Measurements from ENCODE around the gene MRPS27.
"Not testable (repeated sequence)": the region's sequence is repeated elsewhere in the genome, so short reads cannot be mapped to it uniquely, and the experiment has no call there.

MRPS27 gene

DNA sequence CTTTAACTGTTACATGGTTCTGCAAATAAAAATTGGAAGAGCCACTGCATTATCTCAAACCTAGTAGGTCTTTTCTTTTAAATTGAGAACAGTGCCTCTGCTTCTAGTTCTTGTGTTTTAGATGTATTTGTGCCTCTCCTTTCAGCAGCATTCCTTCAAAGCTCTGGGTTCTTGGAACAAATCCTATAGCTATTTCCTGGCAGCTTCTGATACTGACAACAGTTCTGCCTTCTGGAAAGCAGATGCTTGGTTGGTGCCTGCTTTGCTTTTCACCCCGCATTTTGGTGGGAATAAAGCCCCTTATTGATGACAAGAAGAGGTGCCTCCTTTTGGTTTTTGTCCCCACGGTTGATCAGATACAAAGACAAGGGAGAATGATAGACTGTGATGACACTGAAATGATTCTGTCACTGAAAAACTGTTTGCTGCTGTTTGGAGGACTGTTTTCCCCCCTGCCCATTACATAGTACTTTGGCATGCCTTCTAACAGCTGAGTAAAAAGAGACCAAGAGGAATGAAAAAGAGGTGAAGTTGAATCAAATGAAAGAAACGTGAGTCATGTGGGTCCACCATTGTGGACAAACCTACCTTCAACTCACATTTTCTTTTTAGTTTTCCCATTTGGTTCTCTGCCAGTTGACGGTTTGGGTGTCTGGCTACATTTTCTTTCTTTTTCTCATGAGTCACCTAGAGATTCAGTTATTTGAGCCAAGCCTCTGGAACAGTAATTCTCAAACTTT lies 5.7 kb upstream of the MRPS27 start:
- FAIRE-seq: no peak

DNA sequence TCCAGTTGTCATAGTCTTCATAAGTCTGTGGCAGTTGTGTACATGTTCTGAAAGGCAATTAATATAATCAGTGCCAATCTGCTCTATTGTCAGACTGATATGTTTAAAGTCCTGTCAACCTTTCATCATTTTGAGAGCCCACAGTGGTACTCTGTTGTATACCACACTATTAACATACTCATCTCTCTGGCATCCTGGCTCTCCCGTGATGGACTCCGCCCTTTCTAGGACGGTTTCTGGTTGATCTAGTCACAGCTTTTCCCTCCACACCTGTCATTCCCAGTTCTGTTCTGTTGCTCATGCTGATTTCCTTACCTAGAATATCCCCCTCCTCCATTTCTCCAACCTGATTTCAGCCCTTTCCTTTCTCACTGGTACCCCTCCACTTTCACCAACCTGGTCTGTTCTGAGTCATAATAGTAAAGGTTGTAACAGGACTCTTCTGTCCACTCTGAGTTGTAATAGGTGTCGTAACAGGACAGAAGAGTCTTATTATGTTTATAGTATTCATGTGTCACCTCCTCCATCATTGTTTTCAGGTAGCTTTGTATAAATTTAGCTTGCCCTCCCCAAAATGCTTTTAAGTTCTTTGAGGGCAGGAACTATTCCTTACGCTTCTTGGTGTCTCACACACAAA lies 4.3 kb upstream of the MRPS27 start:
- no peak for FAIRE-seq

DNA sequence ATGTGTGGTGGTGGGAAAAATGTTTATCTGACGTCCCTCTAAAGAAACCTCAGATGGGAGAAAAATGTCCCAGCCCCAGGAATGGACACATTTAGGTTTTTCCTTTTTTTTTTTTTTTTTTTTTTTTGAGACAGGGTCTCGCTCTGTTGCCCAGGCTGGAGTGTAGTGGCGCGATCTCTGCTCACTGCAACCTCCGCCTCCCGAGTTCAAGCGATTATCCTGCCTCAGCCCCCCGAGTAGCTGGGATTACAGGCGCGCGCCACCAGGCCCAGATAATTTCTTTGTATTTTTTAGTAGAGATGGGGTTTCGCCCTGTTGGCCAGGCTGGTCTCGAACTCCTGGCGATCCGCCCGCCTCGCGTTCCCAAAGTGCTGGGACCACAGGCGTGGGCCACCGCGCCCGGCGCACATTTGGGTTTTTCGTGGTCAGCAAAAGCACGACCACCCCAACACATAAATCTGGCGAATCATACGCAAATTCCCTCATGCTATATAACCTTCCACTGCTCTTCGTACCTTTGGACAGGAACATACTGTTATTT lies 535 bp downstream of the MRPS27 start:
- not testable (repeated sequence) for FAIRE-seq

DNA sequence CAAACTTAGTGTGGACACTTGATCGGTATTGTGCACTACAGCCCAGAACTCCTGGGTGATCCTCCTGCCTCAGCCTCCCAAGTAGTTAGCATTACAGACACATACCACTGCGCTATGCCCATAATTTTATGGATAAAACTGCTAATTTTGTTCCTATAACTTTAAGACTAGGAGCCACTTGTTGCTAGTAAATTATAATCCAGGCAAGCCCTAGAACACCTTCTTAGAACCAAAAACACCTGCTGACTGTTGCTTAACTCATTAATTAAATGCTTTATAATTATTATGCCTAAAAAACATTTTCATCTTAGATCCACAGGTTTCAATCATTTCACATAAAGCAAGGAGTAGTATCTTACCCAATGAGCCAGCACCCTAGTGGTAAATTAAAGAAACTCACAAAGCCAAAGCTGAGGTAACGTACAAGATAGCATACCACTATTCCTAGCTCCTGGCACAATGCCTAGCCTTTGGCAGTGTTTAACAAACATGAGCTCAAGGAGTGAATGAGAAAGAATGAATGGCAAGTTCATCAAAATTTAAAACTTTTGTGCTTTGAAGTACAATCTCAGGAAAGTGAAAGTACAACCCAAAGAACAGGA lies 5.4 kb downstream of the MRPS27 start:
- FAIRE-seq: no peak

DNA sequence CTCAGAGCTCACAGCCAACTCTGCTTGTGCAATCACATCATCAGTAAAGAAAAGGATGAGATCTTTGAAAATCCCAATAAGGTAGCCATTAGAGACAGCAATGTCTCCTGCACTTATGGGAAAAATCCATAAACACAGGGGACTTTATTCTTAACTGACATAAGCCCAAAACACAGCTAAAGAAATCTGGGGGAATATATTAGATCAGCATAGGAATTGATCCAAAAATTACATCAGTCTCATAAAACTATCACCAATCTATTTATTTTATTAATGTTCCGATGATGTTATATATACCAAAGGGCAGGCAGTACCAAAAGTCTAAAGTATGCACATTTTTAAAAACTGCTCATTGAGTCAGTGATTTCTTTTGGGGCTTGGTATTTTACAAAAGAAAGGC lies 6.9 kb downstream of the MRPS27 start:
- no peak for FAIRE-seq

DNA sequence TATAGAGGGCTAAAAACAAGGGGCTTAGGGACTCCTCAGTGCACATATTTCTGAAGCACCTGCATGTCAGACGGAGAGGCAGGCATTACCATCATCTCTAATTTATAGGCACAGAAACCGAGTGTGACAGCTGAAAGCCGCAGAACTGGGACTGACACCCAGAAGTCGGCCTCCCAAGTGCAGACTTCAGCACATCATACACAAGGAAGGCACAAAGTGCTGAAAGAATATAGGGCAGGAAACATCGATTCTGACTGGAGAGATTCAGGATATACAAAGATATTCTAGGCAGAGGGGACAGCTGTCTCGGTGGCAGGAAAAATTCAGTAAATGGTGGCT lies 11.2 kb downstream of the MRPS27 start:
- no peak for FAIRE-seq

DNA sequence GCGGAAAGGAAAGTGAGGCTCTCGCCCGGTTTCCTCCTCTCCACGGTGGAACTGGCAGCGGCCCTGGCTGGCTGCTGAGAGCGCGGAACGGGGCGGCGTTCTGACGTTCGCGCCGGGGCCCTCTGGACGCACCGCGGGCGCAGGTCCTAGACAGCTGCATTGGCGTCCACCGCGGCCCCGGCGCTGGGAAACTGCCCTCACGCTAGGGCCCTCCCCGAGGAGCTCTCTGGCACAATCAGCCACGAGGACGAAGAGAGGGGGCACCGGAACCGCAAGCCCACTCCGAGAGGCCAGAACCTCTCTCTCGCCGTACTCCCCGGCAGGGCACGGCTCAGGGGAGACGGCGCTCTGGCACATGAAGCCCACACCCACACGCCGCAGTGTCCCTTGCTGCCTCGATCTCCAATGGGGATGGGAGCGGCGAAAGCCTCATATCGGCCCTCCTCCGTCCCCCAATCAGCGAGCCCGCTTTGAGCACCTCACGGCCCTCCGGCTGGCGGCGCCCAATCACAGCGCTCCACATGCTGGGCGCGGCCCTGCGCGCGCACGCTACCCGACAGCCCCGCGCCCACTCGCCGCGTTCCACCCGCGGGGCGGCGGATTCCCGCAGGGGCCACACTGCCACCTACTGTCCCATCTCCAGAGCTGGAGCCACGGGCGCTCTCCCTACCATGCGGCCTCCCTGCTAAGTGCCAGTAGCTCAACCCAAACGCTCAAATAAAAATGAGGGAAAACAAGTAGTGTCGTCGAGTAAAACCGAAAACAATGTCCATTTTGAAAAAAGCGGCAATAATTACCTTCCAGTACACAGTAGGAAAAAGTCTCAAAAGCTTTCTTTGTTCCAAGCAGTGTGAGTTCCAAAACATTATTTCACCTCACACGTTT lies 11.8 kb downstream of the MRPS27 start:
- FAIRE-seq: no peak

DNA sequence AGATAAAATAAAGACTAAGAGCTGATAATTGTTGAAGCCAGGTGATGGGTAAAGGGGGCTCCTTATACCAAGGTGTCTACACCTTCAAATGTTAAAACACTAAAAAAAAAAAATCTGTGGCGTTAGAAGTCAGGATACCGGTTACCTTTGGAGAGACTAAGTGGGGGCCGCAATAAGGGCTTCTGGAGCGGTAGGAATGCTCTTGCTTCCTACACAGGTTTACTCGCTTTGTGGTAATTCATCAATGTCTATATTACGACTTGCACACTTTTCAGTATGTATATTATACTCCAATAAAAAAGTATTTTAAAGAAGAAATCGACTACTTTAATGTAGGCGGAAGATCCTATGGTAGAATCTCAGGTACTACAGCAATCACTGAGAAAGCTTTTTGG lies 12.5 kb downstream of the MRPS27 start:
- FAIRE-seq: no peak

DNA sequence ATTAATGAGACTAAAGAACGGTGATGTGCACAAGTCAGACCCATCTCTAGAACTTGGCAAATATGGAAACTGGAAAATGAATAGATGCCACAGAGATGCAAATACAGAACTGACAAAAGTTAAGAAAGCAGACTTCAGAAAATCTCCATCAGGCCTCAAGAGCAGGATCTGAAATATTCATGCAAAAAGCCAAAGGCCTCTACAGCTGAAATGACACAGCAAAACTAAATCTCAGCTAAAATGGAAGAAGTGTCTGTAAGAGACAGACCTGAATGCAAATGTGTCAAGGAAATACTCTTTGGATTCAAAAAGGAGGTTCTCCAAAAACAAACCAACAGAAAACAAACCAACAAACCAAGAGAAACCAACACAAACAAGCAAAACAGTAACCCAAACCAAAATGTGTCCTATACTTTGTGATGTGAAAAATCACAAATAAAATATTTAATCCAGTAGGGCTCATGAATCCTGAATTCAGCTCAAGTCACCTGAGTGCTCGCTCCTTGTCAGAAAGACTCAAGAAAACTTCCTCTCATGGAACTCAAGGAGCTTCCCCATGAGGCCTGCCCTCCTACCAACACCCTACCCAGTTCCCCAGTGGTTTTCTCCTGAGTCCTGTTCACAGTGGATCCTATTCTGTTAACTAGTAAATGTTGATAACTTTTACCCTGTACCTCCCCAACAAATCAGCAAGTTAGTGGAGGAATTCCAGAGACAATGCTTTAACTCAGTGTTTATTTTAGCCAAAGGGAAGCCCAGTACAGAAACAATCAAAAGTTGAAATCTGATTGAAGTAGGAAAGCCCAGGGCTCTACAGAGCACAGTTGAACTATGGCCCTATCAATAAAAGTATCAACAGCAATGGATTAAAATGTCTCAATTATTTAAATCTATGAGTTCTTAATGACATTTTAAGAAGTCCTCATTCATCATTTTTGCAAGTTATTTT lies 14.6 kb downstream of the MRPS27 start:
- no peak for FAIRE-seq

DNA sequence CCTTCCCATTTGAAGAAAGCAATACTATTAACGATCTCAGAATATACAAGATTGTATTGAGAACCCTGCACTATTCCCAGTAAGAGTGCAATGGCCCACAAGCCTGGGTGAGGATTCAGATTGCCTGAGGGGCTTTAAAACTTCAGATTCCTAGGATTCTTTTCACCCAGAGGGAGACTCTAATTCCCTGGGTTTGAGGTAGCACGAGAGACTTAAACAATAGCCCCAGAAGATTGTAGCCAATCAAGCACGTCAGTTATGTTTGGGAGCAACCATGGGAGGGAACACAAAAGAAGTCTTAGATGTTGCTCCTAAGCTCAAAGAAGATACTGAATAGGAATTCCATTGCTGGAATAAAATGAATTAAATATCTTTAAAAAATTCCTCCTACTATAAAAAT lies 17.9 kb downstream of the MRPS27 start:
- no peak for FAIRE-seq

DNA sequence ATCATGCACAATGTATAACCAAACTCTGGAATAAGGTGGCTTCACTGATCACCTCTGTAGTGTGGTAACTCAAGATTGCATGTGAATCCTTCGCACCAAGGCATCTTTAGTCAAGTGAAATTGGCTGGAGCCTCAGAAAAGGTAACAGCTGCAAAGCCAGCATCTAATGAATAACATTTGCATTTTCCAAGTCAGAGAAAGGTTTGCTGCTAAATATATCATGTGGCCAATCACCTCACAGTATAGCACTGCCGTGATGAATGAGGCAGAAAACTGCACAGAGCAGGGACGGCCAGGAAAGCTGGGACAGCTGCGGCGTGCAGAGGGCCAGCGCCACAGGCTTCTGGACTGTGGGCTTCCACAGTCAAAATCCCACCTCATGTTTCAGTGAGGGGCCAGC lies 18.5 kb downstream of the MRPS27 start:
- FAIRE-seq: no peak

DNA sequence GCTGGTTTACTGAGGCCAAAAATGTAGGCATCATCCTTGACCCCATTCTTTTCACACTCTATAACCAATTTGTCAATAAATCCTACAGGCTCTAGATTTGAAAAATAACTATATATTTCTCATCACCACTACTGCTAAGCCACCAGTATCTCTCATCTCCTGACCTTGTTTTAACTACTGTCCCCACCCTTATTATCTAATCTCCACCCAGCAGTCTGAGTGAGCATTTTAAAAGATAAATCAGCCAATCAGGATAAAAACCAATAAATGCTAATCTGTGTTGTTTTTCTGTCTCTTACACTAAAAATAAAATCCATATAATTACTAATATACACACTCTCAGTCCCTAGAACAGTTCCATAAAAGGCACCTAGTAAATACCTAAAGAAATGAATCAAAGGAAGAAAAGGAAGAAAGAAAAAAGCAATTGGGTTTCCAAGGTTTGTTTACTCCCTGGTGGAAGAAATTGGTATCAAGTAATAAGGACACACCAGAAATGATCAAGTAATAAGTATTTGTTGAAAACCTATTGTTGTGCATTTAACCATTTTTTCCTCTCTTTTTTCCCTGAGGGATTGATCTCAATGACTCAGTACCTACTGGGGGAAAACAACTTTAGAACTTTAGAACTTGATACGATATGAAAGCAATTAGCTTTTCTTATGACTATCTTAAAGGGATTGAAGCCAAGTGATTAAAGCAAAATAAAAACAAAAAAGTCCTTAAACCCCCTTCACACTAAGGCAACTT lies 19.3 kb downstream of the MRPS27 start:
- no peak for FAIRE-seq

DNA sequence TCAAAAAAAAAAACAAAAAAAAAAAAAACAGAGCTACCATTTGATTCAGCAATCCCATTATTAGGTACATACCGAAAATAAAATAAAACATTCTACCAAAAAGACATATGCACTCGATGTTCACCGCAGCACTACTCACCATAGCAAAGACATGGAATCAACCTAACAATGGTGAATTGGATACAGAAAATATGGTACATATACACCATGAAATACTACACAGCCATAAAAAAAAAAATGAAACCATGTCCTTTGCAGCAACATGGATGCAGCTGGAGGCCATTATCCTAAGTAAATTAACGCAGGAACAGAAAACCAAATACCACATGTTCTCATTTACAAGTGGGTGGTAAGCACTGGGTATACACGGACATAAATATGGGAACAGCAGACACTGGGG lies 21.3 kb downstream of the MRPS27 start:
- FAIRE-seq: no peak

DNA sequence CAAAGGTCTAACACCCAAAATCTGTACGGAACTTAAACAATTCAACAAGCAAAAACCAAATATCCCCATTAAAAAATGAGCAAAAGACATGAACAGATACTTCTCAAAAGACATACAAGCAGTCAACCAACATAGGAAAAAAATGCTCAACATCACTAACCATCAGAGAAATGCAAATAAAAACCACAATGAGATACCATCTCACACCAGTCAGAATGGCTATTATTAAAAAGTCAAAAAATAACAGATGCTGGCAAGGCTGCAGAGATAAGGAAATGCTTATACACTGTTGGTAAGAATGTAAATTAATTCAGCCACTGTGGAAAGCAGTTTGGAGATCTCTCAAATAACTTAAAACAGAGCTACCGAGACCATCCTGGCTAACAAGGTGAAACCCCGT lies 21.9 kb downstream of the MRPS27 start:
- FAIRE-seq: not testable (repeated sequence)

DNA sequence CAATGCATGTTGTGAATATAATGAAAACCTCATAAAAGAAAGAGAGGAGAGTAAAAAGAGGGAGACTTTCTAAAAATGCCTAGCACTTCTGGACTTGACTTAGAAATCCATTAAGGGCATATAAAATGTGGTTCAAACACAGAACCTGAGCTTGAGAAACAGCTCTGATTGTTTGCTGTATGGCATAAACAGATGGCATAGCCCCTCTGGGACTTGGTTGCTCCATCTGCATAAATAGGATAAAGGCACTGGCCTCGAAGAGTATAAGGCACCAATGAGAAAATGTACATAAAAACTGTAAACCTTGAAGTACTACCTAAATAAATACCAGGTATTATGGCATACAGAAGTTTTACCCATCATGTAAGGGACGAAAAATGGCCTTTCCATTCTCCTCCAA lies 23.8 kb downstream of the MRPS27 start:
- FAIRE-seq: no peak

DNA sequence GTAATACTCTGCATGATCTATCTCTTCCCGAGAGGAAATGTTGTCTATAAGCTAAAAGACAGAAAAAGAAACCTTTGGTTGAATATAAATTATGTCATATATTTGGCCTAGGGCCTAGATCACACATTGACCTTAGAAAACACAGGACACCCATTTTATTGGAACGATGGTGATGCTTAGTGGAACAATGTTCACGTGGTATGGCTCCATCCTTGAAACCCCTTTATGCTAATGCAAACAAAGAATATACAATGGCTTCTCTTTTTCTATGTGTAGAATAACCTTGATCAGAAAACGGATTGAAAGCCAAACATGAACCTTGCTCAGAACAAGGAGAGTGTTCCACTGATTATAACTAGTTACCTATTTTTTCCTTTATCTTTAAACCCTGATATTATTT lies 24.5 kb downstream of the MRPS27 start:
- no peak for FAIRE-seq

DNA sequence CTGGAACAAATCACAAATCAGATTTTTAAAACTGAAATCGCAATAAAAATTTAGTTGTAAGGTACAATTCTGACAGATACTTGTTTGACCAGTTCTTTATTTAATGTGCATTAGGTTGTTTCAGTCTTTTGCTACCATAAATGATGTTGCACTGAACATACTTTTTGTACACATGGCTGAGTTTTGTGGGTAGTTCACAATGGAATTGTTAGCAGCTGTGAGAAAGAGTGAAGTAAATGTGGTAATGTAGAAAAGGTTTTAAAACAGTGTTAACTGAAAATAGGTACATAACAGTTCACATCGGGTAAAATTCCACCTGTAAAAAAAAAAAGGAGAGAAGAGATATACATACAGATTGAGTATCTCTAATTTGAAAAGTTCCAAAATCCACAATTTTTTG lies 25.6 kb downstream of the MRPS27 start:
- FAIRE-seq: no peak

DNA sequence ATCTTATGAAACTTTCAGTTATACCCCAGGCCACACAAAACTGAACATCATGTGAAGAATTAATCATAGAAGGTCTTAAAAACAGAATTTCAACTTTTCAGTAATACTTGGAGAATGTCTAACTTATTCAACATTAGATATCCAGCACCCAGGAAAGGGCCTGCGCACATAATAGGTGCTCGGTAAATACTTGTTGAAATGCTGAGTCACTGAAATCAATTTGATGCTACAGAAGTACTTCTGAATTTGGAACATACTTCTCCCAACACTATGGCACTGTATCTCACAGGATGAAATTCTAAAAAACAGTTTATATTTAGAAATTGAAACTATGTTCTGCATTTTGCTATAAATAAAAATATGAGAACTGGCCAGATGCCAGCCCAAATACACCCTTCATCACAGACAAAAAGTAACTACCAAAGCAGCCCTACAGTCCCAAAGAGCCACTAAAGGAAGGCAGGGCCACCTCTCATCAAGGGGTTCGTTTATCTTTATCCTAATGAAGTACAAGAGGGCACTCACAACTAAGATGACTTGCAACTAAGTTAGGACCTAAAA lies 26.5 kb downstream of the MRPS27 start:
- FAIRE-seq: no peak

DNA sequence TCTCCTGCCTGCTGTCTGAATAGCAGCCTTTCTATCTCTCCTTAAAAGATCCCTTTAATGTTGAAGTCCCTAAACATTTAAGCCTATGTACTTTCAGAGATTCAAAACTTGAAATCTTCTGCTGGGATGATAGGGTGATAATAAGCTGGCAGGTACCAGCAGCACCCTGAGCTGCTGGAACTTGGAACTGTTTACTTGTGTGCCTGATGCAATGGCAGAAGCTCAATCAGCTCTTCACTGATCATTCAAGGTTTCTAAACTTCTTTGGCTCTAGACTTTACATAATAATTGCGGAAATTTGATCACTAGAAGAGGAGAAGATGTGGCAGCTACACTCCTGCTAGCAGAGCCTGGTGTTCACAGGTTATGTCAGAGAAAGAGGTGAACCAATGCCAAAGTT lies 27.6 kb downstream of the MRPS27 start:
- no peak for FAIRE-seq

DNA sequence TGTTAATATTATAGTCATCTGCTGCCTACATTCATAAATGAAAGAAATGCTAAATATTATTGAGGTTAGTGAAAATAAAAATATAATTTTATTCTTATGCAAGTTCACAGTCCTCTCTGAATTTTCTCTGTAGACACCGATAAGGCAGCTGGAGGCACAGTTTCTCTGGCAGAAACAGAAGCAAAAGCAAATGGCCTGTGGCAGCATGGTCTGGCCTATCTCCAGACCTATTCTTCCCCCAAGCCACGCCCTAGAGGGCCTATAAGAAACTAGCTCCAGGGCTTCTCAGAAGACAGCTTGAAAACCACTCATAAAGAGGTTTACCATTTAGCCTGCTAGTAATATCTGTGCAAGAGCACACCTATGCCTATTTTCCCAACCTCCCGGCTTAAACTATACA lies 28.4 kb downstream of the MRPS27 start:
- no peak for FAIRE-seq
